Measurements from ENCODE around the gene NECTIN3.

NECTIN3 gene

GRCh38 chr3:111071257-111072030 lies at the start of gene NECTIN3:
TSS of gene NECTIN3 (plus strand) at chr3:111071816. CDS start at chr3:111072018, 202 bp downstream.
- peak in 1 of 2 experiments; percentile 47 for DNase-seq

- no peak for DNase-seq
These were observed 43.7 kb upstream of the NECTIN3 start for GRCh38 chr3:111027868-111028267.

GRCh38 chr3:111031538-111031937 lies 40.1 kb upstream of the NECTIN3 start:
- DNase-seq, result no peak

GRCh38 chr3:111032677-111033076 lies 38.9 kb upstream of the NECTIN3 start:
- DNase-seq, result no peak

- no peak for DNase-seq
These were observed 38.1 kb upstream of the NECTIN3 start for GRCh38 chr3:111033470-111034050.

- DNase-seq, result no peak
These were observed 36.3 kb upstream of the NECTIN3 start for GRCh38 chr3:111035316-111035715.

- no peak for DNase-seq
These were observed 35.7 kb upstream of the NECTIN3 start for GRCh38 chr3:111035902-111036301.

- DNase-seq, result no peak
These were observed 30.7 kb upstream of the NECTIN3 start for GRCh38 chr3:111040959-111041358.

- no peak for DNase-seq
These were observed 26.1 kb upstream of the NECTIN3 start for GRCh38 chr3:111045564-111045963.

GRCh38 chr3:111047042-111047441 lies 24.6 kb upstream of the NECTIN3 start:
- no peak for DNase-seq

GRCh38 chr3:111047812-111048435 lies 23.7 kb upstream of the NECTIN3 start:
- DNase-seq, result no peak

- DNase-seq, result no peak
These were observed 20.3 kb upstream of the NECTIN3 start for GRCh38 chr3:111051354-111051753.

- DNase-seq, result no peak
These were observed 3.0 kb upstream of the NECTIN3 start for GRCh38 chr3:111068574-111068973.

GRCh38 chr3:111069974-111070771 lies 1.4 kb upstream of the NECTIN3 start:
- no peak for DNase-seq

GRCh38 chr3:111070772-111071256 lies 802 bp upstream of the NECTIN3 start:
- no peak for DNase-seq

GRCh38 chr3:111072031-111072921 lies 660 bp downstream of the NECTIN3 start:
- DNase-seq, result no peak

- DNase-seq, result no peak
These were observed 1.6 kb downstream of the NECTIN3 start for GRCh38 chr3:111073218-111073617.

GRCh38 chr3:111076732-111077131 lies 5.1 kb downstream of the NECTIN3 start:
- DNase-seq, result no peak

- DNase-seq, result no peak
These were observed 5.8 kb downstream of the NECTIN3 start for GRCh38 chr3:111077369-111077768.

- no peak for DNase-seq
These were observed 8.8 kb downstream of the NECTIN3 start for GRCh38 chr3:111080413-111080812.

GRCh38 chr3:111081008-111081545 lies 9.5 kb downstream of the NECTIN3 start:
- no peak for DNase-seq

GRCh38 chr3:111084911-111085310 lies 13.3 kb downstream of the NECTIN3 start:
- DNase-seq, result no peak
